HG02642 (cell line): ENCODE measurements around the gene B4GALT3.

Experiments
- ATAC-seq: cut with Tn5 transposase; IDR thresholded peaks from one replicate; pipeline ENCODE4 v1.9.1; 2021; ENCODE audit warnings: mild to moderate bottlenecking; ENCODE audit not compliant: unreplicated experiment, poor library complexity

Gene B4GALT3

DNA sequence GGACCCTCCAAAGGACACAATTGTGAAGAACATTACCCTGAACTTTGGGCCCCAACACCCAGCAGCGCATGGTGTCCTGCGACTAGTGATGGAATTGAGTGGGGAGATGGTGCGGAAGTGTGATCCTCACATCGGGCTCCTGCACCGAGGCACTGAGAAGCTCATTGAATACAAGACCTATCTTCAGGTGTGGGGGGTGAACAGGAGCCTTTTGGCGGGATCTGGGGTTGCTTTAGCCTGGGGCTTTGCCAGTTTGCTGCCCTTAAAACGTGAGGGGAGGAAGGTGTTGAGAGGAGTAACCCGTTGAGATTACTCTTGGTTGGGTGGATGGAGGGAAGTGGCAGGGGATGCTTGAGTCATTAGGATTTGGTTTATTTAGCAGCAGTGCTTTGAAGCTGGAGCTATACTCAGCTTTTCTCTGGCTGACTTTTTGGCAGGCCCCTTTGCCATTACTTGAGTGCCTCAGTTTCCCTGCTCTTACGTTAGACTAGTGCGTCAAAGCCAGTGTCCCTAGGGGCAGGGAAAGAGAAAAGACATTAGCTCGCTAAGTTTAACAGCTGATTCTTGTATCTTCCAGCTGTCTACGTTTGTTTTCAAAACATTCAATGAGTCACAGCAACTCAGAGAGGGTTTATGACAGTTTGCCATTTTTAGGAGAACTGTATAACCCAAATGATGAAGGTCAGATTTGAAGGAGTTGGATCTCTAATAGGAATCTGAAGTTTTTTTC lies 29.3 kb upstream of the B4GALT3 start:
- ATAC-seq = no peak

- peak; percentile 93 for ATAC-seq
These were observed 24.8 kb upstream of the B4GALT3 start, which contains the start of gene NDUFS2 for GRCh38 chr1:161201836-161202712. Gene NDUFS2 (plus strand): TSS chr1:161202367. CDS start chr1:161202386, 19 bp downstream.

DNA sequence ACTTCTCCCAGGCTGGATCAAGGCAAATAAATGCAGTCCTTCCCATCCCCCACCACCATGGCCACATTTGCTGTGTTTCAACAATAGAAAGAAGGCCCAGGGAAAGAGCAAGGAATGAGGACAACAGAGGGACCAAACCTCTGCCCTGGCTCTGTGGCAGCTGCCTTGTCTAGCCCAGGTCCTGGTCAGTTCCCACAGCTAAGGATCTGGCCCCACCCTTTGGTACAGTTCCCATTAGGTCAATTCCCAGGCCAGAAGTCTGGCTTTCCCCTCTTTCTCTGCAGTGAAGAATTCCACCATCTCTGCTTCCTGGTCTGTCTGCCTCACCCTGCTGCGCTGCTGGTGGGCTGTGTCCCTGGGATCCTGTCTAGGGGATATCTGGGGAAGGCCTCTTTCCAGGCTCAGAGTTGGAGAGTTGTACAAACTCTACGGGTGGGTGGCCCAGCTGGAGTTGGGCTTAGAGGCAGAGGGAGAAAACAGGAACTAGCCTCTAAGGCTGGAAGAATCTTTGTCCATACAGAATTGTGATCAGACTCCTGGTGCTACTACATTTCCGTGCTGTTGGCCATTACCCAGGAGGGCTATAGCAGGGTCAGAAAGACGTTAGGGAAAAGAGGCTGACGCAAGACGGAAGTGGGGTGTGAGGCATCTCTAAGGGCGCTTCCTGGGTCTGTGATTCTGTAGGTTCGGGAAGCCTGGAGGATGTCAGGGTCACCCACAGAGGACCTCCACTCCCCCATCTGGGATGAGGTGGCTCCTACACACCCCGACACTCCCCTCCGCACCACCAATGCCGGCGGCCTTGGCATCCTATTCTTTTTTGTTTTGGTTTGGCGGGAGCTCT lies 23.9 kb upstream of the B4GALT3 start:
- no peak for ATAC-seq

GRCh38 chr1:161200421-161200991 lies 23.2 kb upstream of the B4GALT3 start:
- ATAC-seq = no peak

- ATAC-seq = no peak
These were observed 22.3 kb upstream of the B4GALT3 start for GRCh38 chr1:161199506-161200139.

- no peak for ATAC-seq
These were observed 21.7 kb upstream of the B4GALT3 start, which contains the start of gene ADAMTS4 for GRCh38 chr1:161198897-161199431. Gene ADAMTS4 (minus strand): TSS chr1:161199054. CDS start chr1:161198627, 427 bp downstream.

- no peak for ATAC-seq
These were observed 21.0 kb upstream of the B4GALT3 start for GRCh38 chr1:161198194-161198896.

DNA sequence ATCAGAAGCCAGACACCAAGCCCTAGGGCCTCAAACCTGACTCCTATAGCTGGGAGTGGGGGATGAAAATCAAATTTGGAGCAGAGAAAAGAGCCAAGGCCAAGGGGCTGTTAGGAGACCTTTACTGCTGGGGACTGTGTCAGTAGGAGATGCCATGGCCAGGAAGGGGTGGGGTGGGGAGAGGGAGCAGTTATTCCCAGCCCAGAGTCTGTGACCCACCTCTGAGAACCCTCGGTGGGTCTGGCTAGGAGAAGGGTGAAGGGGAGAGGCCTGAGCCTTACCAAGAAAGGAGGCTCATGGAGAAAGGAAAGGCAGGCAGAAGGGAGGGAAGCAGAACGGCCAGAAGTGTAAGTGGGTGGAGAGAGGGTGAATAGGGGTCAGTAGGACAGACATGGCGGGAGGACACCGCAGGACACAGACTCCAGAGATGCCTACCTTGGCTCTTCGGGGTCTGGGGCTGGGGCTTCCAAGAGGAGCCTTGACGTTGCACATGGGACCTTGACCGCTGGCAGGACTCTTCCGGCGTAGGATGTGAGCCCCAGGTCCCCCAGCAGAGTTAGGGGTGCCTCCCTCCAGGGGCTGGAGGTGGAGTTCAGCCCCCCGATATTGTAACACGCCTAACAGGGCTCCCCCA lies 20.4 kb upstream of the B4GALT3 start:
- ATAC-seq = no peak

DNA sequence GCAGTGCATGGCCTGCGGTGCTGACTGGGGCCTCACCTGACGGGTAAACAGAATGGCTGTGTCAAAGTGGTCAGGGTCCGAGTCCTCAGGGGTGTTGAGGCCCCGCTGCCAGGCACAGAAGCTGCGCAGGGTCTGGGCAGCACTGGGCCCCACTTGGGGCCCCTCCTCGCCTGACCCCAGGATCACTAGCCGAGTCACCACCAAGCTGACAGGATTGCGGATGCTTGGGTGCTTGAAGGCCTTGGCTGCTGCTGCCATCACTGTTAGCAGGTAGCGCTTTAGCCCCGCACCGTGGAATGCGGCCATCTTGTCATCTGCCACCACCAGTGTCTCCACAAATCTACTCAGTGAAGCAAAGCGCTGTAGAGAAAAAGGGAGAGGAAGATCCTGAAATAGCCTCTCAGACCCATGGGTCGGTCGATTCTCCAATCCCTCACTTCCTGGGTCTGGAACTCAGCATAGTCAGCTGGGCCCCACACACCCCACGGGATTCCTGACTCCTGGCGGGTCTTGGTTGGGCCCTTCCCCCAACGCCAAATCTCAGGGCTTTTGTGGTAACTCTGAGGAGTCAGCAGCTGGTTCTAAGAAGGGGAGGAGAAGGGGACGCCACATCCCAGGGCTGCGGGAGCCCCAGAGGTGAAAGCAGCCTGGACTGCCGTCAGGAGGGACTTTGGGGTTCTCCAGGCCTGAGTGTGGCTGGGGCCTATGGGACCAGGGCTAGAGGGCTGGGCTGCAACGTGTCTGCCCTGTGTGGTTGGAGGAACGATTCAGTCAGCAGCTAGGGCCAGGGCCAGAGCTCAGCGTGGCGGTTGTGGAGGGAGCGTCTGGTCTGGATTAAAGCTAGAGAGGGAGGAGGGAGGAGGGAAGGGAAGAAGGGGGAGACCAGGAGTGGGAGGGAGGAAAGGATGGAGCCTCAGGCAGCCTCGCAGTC lies 19.5 kb upstream of the B4GALT3 start:
- no peak for ATAC-seq

- no peak for ATAC-seq
These were observed 18.8 kb upstream of the B4GALT3 start for GRCh38 chr1:161196111-161196510.

- no peak for ATAC-seq
These were observed 17.9 kb upstream of the B4GALT3 start for GRCh38 chr1:161195171-161195570.

DNA sequence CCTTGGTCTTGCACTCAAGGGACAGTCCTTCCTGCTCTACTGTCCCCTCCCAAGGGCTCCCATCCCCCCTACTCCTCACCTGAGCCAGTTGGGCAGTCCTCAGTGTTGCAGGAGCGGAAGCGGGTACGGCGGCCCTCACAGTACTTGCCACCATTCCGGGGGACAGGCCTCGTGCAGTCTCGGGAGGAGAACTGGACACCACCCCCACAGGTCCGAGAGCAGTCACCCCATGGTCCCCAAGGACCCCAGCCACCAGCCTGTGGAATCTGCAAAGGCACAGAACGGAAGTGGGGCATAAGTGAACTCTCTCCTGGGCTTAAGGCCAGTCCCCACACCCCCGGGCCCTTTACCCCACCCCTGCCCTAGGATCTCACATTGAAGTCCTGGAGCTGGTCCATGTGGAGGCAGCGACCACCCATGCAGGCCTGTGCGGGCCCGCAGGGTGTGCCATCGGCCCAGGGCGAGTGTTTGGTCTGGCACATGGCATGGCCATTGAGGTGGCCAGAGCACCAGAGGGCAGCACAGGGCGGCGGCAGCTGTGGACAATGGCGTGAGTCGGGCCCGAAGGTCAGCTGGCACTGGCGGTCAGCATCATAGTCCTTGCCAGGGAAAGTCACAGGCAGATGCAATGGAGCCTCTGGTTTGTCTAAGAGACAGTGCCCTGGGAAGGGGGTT lies 16.4 kb upstream of the B4GALT3 start:
- ATAC-seq = no peak

DNA sequence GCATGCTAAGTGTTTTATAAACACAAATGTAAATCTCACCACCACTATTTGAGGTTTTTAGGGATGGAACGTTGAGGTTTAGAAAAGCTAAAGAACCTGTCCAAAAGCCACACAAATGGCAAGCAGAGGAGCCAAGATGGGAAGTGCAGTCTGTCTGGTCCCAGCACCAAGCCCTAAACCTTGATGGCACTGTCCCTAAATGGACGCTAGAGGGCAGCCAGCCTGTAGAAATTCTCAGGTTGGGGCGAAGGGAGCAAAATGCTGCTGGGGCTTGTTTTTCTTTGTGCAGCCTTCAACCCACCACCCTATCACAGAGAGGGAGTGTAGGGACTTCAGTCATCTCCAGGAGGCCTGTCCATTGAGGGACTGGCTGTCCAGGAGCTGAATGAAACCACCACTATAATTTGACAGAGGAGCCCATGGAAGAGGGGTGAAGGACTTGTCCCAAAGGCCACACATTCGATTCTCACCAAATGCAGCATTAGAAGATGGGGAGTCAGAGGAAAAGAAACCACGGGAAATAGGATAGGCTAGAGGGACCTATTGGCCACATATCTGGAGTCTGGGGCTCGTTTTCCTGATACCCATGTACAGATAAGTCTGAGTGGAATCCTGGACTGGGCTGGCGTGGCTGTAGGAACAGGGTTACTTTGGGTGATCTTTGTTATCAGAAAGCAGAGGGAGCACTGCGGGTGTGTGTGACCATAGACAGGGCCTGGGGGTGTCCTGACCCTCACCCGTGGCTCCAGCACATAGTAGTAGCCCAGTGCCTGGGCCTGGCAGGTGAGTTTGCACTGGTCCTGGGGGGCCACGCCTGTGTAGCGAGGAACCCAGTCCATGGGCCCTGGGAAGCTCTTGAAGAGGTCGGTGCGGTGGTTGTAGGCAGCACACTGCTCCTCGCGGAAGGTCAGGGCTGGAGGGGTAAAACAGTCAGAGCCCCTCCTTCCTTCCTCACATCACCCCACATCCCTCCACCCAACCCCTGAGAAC lies 15.5 kb upstream of the B4GALT3 start:
- ATAC-seq = peak; percentile 68

GRCh38 chr1:161191971-161192370 lies 14.7 kb upstream of the B4GALT3 start:
- ATAC-seq = no peak

DNA sequence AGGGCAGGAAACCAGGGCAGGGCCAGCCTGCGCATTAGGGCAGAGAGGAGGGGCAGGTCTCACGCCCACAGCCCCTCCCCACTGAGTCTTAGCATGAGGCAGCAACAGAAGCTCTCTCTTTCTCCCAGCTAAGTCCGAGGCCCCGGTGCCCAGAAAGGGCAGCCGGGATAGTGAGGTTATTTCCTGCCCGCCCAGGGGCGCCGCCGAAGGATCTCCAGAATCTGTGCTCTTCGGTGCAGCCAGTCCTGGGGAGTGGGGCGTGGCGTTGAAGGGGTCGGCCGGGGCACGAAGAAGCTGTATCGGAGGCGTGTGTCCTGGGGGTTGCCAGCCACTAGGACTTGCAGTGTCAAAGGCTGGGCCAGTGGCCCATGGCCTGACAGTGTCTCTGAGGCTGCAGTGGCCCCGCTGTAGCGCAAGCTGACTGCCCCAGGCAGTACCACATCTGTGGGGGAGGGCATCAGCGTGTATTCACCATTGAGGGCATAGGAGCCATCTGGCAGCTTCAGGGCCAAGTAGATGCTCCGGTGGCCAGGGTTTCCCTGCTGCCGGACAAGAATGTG lies 13.7 kb upstream of the B4GALT3 start:
- no peak for ATAC-seq
